GM12878 (cell line): ENCODE data around the gene EPHB1. TPM values are rescaled to one million over a fixed set of nuclear protein-coding genes. Genes with fewer than 3 reads are reported as not detected.

Experiments used
- ATAC-seq: fragments of 200-7000 bp; cut with Tn5 transposase; 3 replicates; pipeline ENCODE4 v1.9.1; 2020; ENCODE audit warnings: mild to moderate bottlenecking, moderate library complexity
- BruUV-seq: library from RNA; stranded (reverse); fragments of 400-500 nt; replicated peaks from 2 replicates; lab custom pipeline; 2021; lab: Mats Ljungman, UMichigan
- CTCF ChIA-PET: fragments of 300-600 bp; sonication (Branson Sonifier 250); formaldehyde crosslinking; extraction: SDS; loops from one replicate; lab custom pipeline; 2021; ENCODE audit warnings: inconsistent platforms; lab: Yijun Ruan, JAX
- POLR2A ChIA-PET: fragments of 350-600 bp; formaldehyde crosslinking; extraction: SDS; loops from one replicate; lab custom pipeline; 2021; ENCODE audit warnings: inconsistent platforms; lab: Charles Lee
- RAD21 ChIA-PET: fragments of 300-600 bp; sonication (Branson Sonifier 250); formaldehyde crosslinking; loops from one replicate; lab custom pipeline; 2023; ENCODE audit warnings: antibody characterized with exemption; ENCODE audit not compliant: unreplicated experiment; lab: Charles Lee
- SMC1A ChIA-PET: fragments of 300-600 bp; sonication (Branson Sonifier 250); formaldehyde crosslinking; loops from one replicate; lab custom pipeline; 2023; ENCODE audit not compliant: unreplicated experiment, uncharacterized antibody; lab: Charles Lee
- DNase-seq: peaks from one replicate; pipeline ENCODE4 v3.0.0-alpha.2; 2011; ENCODE audit warnings: low read depth, low spot score
- FAIRE-seq: peaks from 3 replicates; lab custom pipeline; 2011; peaks lifted over from hg19 to GRCh38; lab: Jason Lieb, UNC
- H2AFZ ChIP-seq: 2 replicates; pipeline ENCODE4 v1.6.0; 2011; ENCODE audit warnings: low read depth, low read length, control low read depth; ENCODE audit not compliant: control insufficient read depth
- H3K27ac ChIP-seq: 2 replicates; pipeline ENCODE4 v1.5.1; 2011; ENCODE audit warnings: control low read depth; ENCODE audit not compliant: control insufficient read depth, insufficient read depth
- H3K27me3 ChIP-seq, 2 experiments: replicated peaks in 1 of 2; 2 replicates each; pipeline versions ENCODE4 v1.6.0 to v1.6.1; 2011; ENCODE audit warnings: low read length in 1 of 2; ENCODE audit not compliant: control insufficient read depth in 2 of 2, insufficient read depth in 2 of 2
- H3K36me3 ChIP-seq, 2 experiments: 2 replicates each; pipeline ENCODE4 v1.5.1; 2011; ENCODE audit warnings: low read length in 1 of 2; ENCODE audit not compliant: control insufficient read depth in 2 of 2, insufficient read depth in 2 of 2
- H3K4me1 ChIP-seq: 2 replicates; pipeline ENCODE4 v1.6.1; 2011; ENCODE audit warnings: mild to moderate bottlenecking, low read length, moderate library complexity, mixed read lengths; ENCODE audit not compliant: control insufficient read depth, insufficient read depth
- H3K4me2 ChIP-seq: 2 replicates; pipeline ENCODE4 v1.6.0; 2011; ENCODE audit warnings: control low read depth; ENCODE audit not compliant: control insufficient read depth, insufficient read depth
- H3K4me3 ChIP-seq: fragments of 200-600 bp; sonication (generic); 2 replicates; pipeline ENCODE4 v1.5.1; 2016
- H3K79me2 ChIP-seq: 2 replicates; pipeline ENCODE4 v1.6.0; 2011; ENCODE audit warnings: low read length; ENCODE audit not compliant: control insufficient read depth, insufficient read depth
- H3K9ac ChIP-seq: 2 replicates; pipeline ENCODE4 v1.8.0; 2011; ENCODE audit warnings: low read length, control low read depth, mixed read lengths; ENCODE audit not compliant: control insufficient read depth, insufficient read depth
- H3K9me3 ChIP-seq: replicated peaks from 3 replicates; pipeline ENCODE4 v1.5.1; 2011; ENCODE audit warnings: mild to moderate bottlenecking, low read length; ENCODE audit not compliant: control insufficient read depth, insufficient read depth
- H4K20me1 ChIP-seq: 2 replicates; pipeline ENCODE4 v1.6.0; 2011; ENCODE audit not compliant: control insufficient read depth, insufficient read depth
- CEBPZ ChIP-seq: fragments of 150-350 bp; IDR thresholded peaks from 2 replicates; pipeline ENCODE4 v1.6.1; 2016; ENCODE audit warnings: low read depth, low read length
- CHD1 ChIP-seq: IDR thresholded peaks from 2 replicates; pipeline ENCODE4 v1.6.1; 2012; ENCODE audit warnings: low read depth, low read length, improper control_type of control experiment
- EP300 ChIP-seq, 2 experiments: fragments of 150-350 bp in 1 of 2; IDR thresholded peaks; 2 replicates each; pipeline ENCODE4 v1.6.1; 2011 to 2012; ENCODE audit warnings: low read depth in 2 of 2, low read length in 2 of 2, borderline replicate concordance in 1 of 2, improper control_type of control experiment in 1 of 2, inconsistent platforms in 1 of 2; ENCODE audit not compliant: control insufficient read depth in 1 of 2
- ESRRA ChIP-seq: IDR thresholded peaks from 2 replicates; pipeline ENCODE4 v1.6.1; 2012; ENCODE audit warnings: mild to moderate bottlenecking, low read length, improper control_type of control experiment
- EZH2 ChIP-seq: IDR thresholded peaks from 2 replicates; pipeline ENCODE4 v1.6.1; 2012; ENCODE audit warnings: low read depth, mild to moderate bottlenecking, control low read depth, inconsistent platforms, low read length, borderline replicate concordance; ENCODE audit not compliant: control insufficient read depth
- HCFC1 ChIP-seq: fragments of 150-350 bp; IDR thresholded peaks from 2 replicates; pipeline ENCODE4 v1.6.1; 2014; ENCODE audit warnings: low read length
- IKZF1 ChIP-seq: fragments of 450-650 bp; conservative IDR thresholded peaks from 2 replicates; pipeline ENCODE4 v1.6.1; 2017; ENCODE audit warnings: antibody characterized with exemption, mild to moderate bottlenecking
- IKZF2 ChIP-seq, 2 experiments: fragments of 450-650 bp; IDR thresholded peaks; 2 replicates each; pipeline ENCODE4 v1.6.1; 2017; ENCODE audit warnings: mild to moderate bottlenecking in 2 of 2, moderate library complexity in 2 of 2
- MTA2 ChIP-seq: fragments of 450-650 bp; IDR thresholded peaks from 2 replicates; pipeline ENCODE4 v1.6.1; 2016; ENCODE audit warnings: low read depth, mild to moderate bottlenecking, moderate library complexity
- NRF1 ChIP-seq: conservative IDR thresholded peaks from 2 replicates; pipeline ENCODE4 v1.6.1; 2011; ENCODE audit warnings: mild to moderate bottlenecking, low read depth, low read length, improper control_type of control experiment
- RAD21 ChIP-seq: IDR thresholded peaks from 2 replicates; pipeline ENCODE4 v1.6.1; 2011; ENCODE audit warnings: mild to moderate bottlenecking, low read depth, low read length, moderate library complexity; ENCODE audit not compliant: insufficient read depth
- SIX5 ChIP-seq: IDR thresholded peaks from 2 replicates; pipeline ENCODE4 v1.6.1; 2011; ENCODE audit warnings: mild to moderate bottlenecking, low read depth, low read length, moderate library complexity; ENCODE audit not compliant: severe bottlenecking
- SKIL ChIP-seq: fragments of 450-650 bp; IDR thresholded peaks from 2 replicates; pipeline ENCODE4 v1.6.1; 2017; ENCODE audit warnings: mild to moderate bottlenecking, low read depth, inconsistent platforms; ENCODE audit not compliant: poor library complexity, severe bottlenecking
- YBX1 ChIP-seq: fragments of 450-650 bp; IDR thresholded peaks from 2 replicates; pipeline ENCODE4 v1.6.1; 2016; ENCODE audit warnings: antibody characterized with exemption
- ZNF207 ChIP-seq: fragments of 450-650 bp; IDR thresholded peaks from 2 replicates; pipeline ENCODE4 v1.6.1; 2014; ENCODE audit warnings: antibody characterized with exemption, mild to moderate bottlenecking, borderline replicate concordance
- ZNF622 ChIP-seq: fragments of 450-650 bp; IDR thresholded peaks from 2 replicates; pipeline ENCODE4 v1.6.1; 2017; ENCODE audit warnings: mild to moderate bottlenecking, inconsistent platforms
- WGBS: methylation state at CpG from one replicate; pipeline ENCODE4 v1.1.6; 2016; ENCODE audit warnings: low lambda C conversion rate; ENCODE audit not compliant: insufficient replicate concordance, insufficient coverage; ENCODE audit errors: missing lambda C conversion rate; 5-methylcytosine and 5-hydroxymethylcytosine counted together
- in situ Hi-C: fragments of 300-500 bp; cut with MboI; formaldehyde crosslinking; loops from 9 replicates; pipeline ENCODE4 v1.14.3; 2018; ENCODE audit warnings: mixed read lengths
- intact Hi-C: fragments of 100-400 bp; cut with micrococcal nuclease; formaldehyde crosslinking; loops from one replicate; pipeline ENCODE4 v1.14.2; 2022; ENCODE audit not compliant: unreplicated experiment
- polyA plus RNA-seq, 11 experiments: library from polyadenylated mRNA; depleted of rRNA in 4 of 11; unstranded in 6 of 11; stranded (reverse) in 5 of 11; fragments of >200 nt; fragmentation: Nextera tagmentation in 4 of 11; fragmentation: Illumina TruSeq in 1 of 11; extraction: Ambion mirVana in 4 of 11; extraction: Trizol in 1 of 11; gene quantifications; 1 replicate in 1 of 11; 2 replicates in 10 of 11; pipeline versions ENCODE4 v1.2.1 to v1.2.3, GENCODE V29; 2011 to 2016; ENCODE audit warnings: inconsistent platforms in 2 of 11, missing spikeins in 2 of 11, low read depth in 1 of 11
- total RNA-seq, 4 experiments: library from RNA; depleted of rRNA in 3 of 4; stranded (reverse); fragments of >200 nt in 3 of 4; fragmentation: Illumina TruSeq in 1 of 4; extraction: Trizol in 1 of 4; gene quantifications; 2 replicates each; pipeline versions ENCODE4 v1.2.1 to v1.2.3, GENCODE V29; 2013 to 2021

Gene EPHB1
- total and polyA plus RNA-seq, 10 of the 15 experiments (the other 5 are each of a cell fraction or from before 2014, with no cell fraction given) = 0.33 to 23.8 (median 1.2) TPM

GRCh38 chr3:135197246-135197645, 402.2 kb downstream of the EPHB1 start:
- in situ Hi-C loops = no loop called here
- ChIA-PET POLR2A (interaction anchor here (0.7 to 1.0 kb wide), 3 partner anchors 15 to 402 kb away, joined by 3 read pairs; partner anchors contain the start of gene EPHB1), CTCF (interaction anchor here (1.2 kb wide), 1 partner anchor 396 kb away, joined by 3 read pairs; no protein-coding TSS in a partner anchor), SMC1A (interaction anchor here (0.7 to 1.5 kb wide), 10 partner anchors 12 to 180 kb away, joined by 3 to 6 read pairs (median 3); no protein-coding TSS in a partner anchor), RAD21 (interaction anchor here (0.8 to 1.1 kb wide), 6 partner anchors 18 to 402 kb away, joined by 3 to 6 read pairs (median 4); partner anchors contain the start of gene EPHB1)
- TF ChIP-seq ZNF622 (no peak), HCFC1 (no peak), IKZF2 (IDR thresholded peaks at IDR 0.05) (peak; percentile 31 to 45; a peak in 3 of 4 replicates), EP300 (IDR thresholded peaks at IDR 0.05; ENCODE audit: borderline replicate concordance in 1 of 2, control insufficient read depth in 1 of 2, low read depth in 2 of 2, low read length in 2 of 2) (peak in 1 of 2 experiments; percentile 8; a peak in 1 of 4 replicates), NRF1 (no peak), YBX1 (no peak), ESRRA (no peak), CHD1 (no peak), SKIL (no peak), SIX5 (no peak), ZNF207 (no peak), CEBPZ (no peak), EZH2 (no peak), IKZF1 (0 out of 2 replicates have a peak, but pooled peaks have one; percentile 20), MTA2 (peak; percentile 18; the same call in 1 of the 2 replicates), RAD21 (no peak)
- Histone ChIP-seq H2AFZ (no peak overlapping the region), H3K36me3 (peaks cover 0 to 9% of the 10 kb centered on the region in 2 experiments; a peak in 3 of 4 replicates), H3K4me3 (no peak overlapping the region), H3K79me2 (no peaks in the 10 kb centered on the region), H3K9ac (no peak overlapping the region), H3K4me2 (no peak overlapping the region), H3K27ac (no peak overlapping the region), H4K20me1 (no peaks in the 10 kb centered on the region), H3K27me3 (no peaks in the 10 kb centered on the region), H3K9me3 (no peaks in the 10 kb centered on the region; the same call in 2 of the 3 replicates), H3K4me1 (peaks cover 4% of the 10 kb centered on the region)
- ATAC-seq (peak; percentile 73), FAIRE-seq (no peak), DNase-seq (peak; percentile 19)
- 2% methylated on average over 3 of the region's 3 CpGs for WGBS
- intact Hi-C loops = no loop called here
- BruUV-seq = no TSS peak
